BLaER1 (cell line): ENCODE data around the gene HMMR.
"Not testable (repeated sequence)": the region's sequence is repeated elsewhere in the genome, so short reads cannot be mapped to it uniquely, and the experiment has no call there.

Experiments
- H3K27ac ChIP-seq: shearing (Covaris generic); formaldehyde crosslinking; 2 replicates; pipeline ENCODE4 v1.8.1; 2022
- H3K27me3 ChIP-seq: shearing (Covaris generic); formaldehyde crosslinking; 2 replicates; pipeline ENCODE4 v1.8.1; 2022
- H3K36me3 ChIP-seq: shearing (Covaris generic); formaldehyde crosslinking; 2 replicates; pipeline ENCODE4 v1.8.1; 2022
- H3K4me1 ChIP-seq: shearing (Covaris generic); formaldehyde crosslinking; 2 replicates; pipeline ENCODE4 v1.8.1; 2022
- H3K4me2 ChIP-seq: shearing (Covaris generic); formaldehyde crosslinking; 2 replicates; pipeline ENCODE4 v1.8.1; 2022
- H3K4me3 ChIP-seq: shearing (Covaris generic); formaldehyde crosslinking; 2 replicates; pipeline ENCODE4 v1.8.1; 2022
- H3K9ac ChIP-seq: shearing (Covaris generic); formaldehyde crosslinking; 2 replicates; pipeline ENCODE4 v1.8.1; 2022
- H3K9me3 ChIP-seq: shearing (Covaris generic); formaldehyde crosslinking; 2 replicates; pipeline ENCODE4 v1.8.1; 2022
- H4K20me1 ChIP-seq: shearing (Covaris generic); formaldehyde crosslinking; 2 replicates; pipeline ENCODE4 v1.8.1; 2022
- Cebpa-rat ChIP-seq: shearing (Covaris generic); IDR thresholded peaks from 2 replicates; pipeline ENCODE4 v1.8.1; 2022

The HMMR gene

GRCh38 chr5:163532171-163533084 is 72.0 kb downstream of the HMMR start:
- no peak for TF ChIP-seq Cebpa-rat

GRCh38 chr5:163533223-163533622 is 72.8 kb downstream of the HMMR start:
- Histone ChIP-seq H3K9me3 (no peaks in the 10 kb centered on the region), H3K27ac (no peak overlapping the region), H3K9ac (no peak overlapping the region), H3K36me3 (no peaks in the 10 kb centered on the region), H3K4me3 (no peak overlapping the region), H4K20me1 (no peaks in the 10 kb centered on the region), H3K4me1 (peaks cover 20% of the 10 kb centered on the region), H3K27me3 (no peaks in the 10 kb centered on the region), H3K4me2 (no peak overlapping the region)
- TF ChIP-seq Cebpa-rat, result no peak

More at GRCh38 chr5:163532171-163533084, 72.0 kb downstream of the HMMR start:
- no peaks in the 10 kb centered on the region for H4K20me1 ChIP-seq
- no peaks in the 10 kb centered on the region for H3K36me3 ChIP-seq
- peaks cover 23% of the 10 kb centered on the region for H3K4me1 ChIP-seq
- no peak overlapping the region for H3K9ac ChIP-seq
- no peak overlapping the region for H3K4me3 ChIP-seq
- H3K4me2 ChIP-seq, result no peak overlapping the region
- H3K27ac ChIP-seq, result no peak overlapping the region
- H3K9me3 ChIP-seq, result no peaks in the 10 kb centered on the region
- no peaks in the 10 kb centered on the region for H3K27me3 ChIP-seq

GRCh38 chr5:163534492-163535094 is 74.2 kb downstream of the HMMR start:
- Histone ChIP-seq H3K4me3 (no peak overlapping the region), H4K20me1 (no peaks in the 10 kb centered on the region), H3K27me3 (no peaks in the 10 kb centered on the region), H3K27ac (no peak overlapping the region), H3K36me3 (no peaks in the 10 kb centered on the region), H3K9me3 (no peaks in the 10 kb centered on the region), H3K9ac (no peak overlapping the region), H3K4me1 (peaks cover 14% of the 10 kb centered on the region), H3K4me2 (peak overlapping the region; percentile 43)
- TF ChIP-seq Cebpa-rat, result no peak

DNA sequence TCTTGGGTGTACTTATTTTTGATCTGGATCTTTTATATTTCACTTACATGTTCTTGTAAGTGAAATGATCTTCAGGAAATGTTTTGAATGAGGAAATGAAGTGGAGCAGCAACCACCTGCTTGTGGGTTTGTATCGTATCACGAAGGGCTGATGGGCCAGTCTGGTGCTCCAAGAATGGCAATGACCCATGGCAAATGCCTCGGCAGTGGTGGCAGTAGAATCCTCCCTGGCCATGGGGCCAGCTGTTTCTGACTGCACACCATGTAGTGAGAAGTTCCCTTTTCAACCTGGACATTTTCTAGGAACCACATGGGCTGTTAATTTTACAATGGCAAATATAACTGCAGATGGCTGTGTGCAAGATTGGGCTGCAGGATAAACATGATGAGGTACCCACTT is 74.9 kb downstream of the HMMR start:
- Histone ChIP-seq H3K36me3 (no peaks in the 10 kb centered on the region), H3K4me1 (peaks cover 14% of the 10 kb centered on the region), H4K20me1 (no peaks in the 10 kb centered on the region), H3K27ac (no peak overlapping the region), H3K4me2 (peak overlapping the region; percentile 43), H3K4me3 (no peak overlapping the region), H3K9me3 (no peaks in the 10 kb centered on the region), H3K27me3 (no peaks in the 10 kb centered on the region), H3K9ac (no peak overlapping the region)
- TF ChIP-seq Cebpa-rat, result no peak

- H3K4me2 ChIP-seq, H3K27me3 ChIP-seq, H3K9ac ChIP-seq, H3K4me3 ChIP-seq, H4K20me1 ChIP-seq, H3K36me3 ChIP-seq, H3K9me3 ChIP-seq, H3K27ac ChIP-seq: not testable (repeated sequence)
- peaks cover 14% of the 10 kb centered on the region for H3K4me1 ChIP-seq
Measured at GRCh38 chr5:163536442-163536841, 76.0 kb downstream of the HMMR start.

DNA sequence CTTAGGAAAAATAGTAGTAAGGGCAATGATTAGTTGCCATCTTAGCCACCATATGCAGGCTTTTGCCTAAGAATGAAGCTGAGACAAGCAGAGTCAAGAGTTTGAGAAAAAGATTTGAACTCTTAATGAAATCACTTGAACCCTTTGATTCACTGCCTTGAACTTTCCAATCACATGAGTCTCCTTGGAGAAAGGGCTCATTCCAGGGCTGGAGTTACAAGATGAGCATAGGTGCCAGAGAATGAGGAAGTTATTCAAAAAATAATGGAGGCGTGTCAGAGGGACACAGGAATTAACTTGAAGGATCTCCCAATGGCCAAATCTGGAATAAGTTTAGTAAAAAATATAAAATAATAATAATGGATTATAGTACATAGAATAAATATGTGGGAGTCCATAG is 80.3 kb downstream of the HMMR start:
- TF ChIP-seq Cebpa-rat, result no peak
- Histone ChIP-seq H3K9ac (no peak overlapping the region), H3K4me1 (peaks cover under 1% of the 10 kb centered on the region; the same call in 1 of the 2 replicates), H3K27me3 (no peaks in the 10 kb centered on the region), H3K9me3 (no peaks in the 10 kb centered on the region), H3K27ac (no peak overlapping the region), H3K4me2 (no peak overlapping the region), H3K4me3 (no peak overlapping the region), H4K20me1 (no peaks in the 10 kb centered on the region), H3K36me3 (no peaks in the 10 kb centered on the region)
